Fibroblast of villous mesenchyme (primary cell): ENCODE results near the gene DISP3. TPM values are rescaled to one million over a fixed set of nuclear protein-coding genes. Genes with fewer than 3 reads are reported as not detected.
A peak's percentile ranks its signal among the peaks of the same experiment; 100 is the strongest.

ENCODE experiments used
- DNase-seq: peaks from one replicate; pipeline ENCODE4 v3.0.0-alpha.2; 2010; ENCODE audit warnings: low read depth
- H3K4me3 ChIP-seq: 2 replicates; pipeline ENCODE4 v1.5.1; 2011; ENCODE audit warnings: low read depth, mild to moderate bottlenecking, low read length
- total RNA-seq: library from RNA; depleted of rRNA; stranded (reverse); fragments of >200 nt; gene quantifications from 2 replicates; pipeline ENCODE4 v1.2.3, GENCODE V29; 2012
- TF ChIP-seq, protein P1 (sequence below): IDR thresholded peaks from 2 replicates; pipeline ENCODE4 v1.5.1; 2012; ENCODE audit warnings: low read depth, mild to moderate bottlenecking, low read length; ENCODE audit not compliant: insufficient read depth

The DISP3 gene
- total RNA-seq, 1 donor, result not detected

GRCh38 chr1:11475748-11476147 lies 3.2 kb upstream of the DISP3 start:
- TF ChIP-seq, protein P1, sequence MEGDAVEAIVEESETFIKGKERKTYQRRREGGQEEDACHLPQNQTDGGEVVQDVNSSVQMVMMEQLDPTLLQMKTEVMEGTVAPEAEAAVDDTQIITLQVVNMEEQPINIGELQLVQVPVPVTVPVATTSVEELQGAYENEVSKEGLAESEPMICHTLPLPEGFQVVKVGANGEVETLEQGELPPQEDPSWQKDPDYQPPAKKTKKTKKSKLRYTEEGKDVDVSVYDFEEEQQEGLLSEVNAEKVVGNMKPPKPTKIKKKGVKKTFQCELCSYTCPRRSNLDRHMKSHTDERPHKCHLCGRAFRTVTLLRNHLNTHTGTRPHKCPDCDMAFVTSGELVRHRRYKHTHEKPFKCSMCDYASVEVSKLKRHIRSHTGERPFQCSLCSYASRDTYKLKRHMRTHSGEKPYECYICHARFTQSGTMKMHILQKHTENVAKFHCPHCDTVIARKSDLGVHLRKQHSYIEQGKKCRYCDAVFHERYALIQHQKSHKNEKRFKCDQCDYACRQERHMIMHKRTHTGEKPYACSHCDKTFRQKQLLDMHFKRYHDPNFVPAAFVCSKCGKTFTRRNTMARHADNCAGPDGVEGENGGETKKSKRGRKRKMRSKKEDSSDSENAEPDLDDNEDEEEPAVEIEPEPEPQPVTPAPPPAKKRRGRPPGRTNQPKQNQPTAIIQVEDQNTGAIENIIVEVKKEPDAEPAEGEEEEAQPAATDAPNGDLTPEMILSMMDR, result no peak
- DNase-seq, result no peak
- H3K4me3 ChIP-seq, result no peak overlapping the region

DNA sequence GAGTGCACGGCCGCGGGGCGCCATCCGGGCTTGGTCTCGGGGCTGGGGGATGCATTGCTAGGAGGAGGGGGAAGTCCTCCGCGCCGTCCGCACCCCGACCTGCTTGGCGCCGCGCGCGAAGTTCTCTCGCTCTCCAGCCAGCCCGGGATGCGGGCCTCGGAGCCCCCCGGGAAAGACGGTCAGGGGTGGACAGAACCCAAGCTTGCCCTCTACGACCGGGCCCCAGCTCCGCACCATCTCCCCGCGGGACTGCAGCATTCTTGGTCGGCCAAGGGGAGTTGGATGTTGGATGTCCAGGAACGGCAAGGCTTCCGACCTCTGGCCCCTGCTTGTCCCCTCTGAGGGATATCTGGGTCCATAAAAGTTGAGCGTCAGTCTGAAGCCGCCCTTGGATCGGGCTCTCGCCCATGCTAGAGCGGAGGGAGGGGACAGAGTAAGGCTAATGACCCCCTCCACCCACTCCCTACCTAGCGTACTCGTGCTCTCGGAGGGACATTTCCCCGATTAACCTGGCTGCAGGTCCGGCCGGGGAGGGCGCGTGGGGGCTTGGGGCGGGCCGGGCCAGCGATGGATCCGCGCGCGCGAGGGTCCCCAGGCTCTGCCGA lies 522 bp downstream of the DISP3 start:
- no peak for DNase-seq
- TF ChIP-seq, protein P1, result no peak
- peak overlapping the region; percentile 54 for H3K4me3 ChIP-seq

GRCh38 chr1:11481019-11481418 lies 2.1 kb downstream of the DISP3 start:
- no peak for DNase-seq
- H3K4me3 ChIP-seq, result no peak overlapping the region
- TF ChIP-seq, protein P1, result no peak

DNA sequence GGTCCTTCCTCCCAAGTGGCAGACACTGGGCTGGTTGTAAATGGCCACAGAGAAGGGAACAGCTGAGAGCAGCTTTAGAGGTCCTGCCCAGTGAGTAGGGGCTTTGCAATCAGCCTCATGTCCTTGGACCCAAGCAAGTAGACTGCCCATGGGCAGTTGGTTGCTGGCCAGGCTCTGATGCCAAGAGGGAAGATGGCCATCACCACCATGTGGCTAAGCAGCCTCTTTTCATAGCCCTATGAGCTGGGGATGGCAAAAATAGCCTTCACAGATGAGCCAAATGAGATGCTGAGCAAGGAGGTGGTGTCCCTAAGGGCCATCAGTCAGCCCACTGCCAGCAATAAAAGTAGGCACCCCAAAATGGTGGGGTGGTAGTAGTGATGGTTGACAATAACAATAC lies 3.2 kb downstream of the DISP3 start:
- TF ChIP-seq, protein P1, result no peak
- no peak for DNase-seq
- H3K4me3 ChIP-seq, result no peak overlapping the region

- DNase-seq, result no peak
- H3K4me3 ChIP-seq, result no peak overlapping the region
- TF ChIP-seq, protein P1, result no peak
Measured at GRCh38 chr1:11482701-11483479, 3.9 kb downstream of the DISP3 start.

DNA sequence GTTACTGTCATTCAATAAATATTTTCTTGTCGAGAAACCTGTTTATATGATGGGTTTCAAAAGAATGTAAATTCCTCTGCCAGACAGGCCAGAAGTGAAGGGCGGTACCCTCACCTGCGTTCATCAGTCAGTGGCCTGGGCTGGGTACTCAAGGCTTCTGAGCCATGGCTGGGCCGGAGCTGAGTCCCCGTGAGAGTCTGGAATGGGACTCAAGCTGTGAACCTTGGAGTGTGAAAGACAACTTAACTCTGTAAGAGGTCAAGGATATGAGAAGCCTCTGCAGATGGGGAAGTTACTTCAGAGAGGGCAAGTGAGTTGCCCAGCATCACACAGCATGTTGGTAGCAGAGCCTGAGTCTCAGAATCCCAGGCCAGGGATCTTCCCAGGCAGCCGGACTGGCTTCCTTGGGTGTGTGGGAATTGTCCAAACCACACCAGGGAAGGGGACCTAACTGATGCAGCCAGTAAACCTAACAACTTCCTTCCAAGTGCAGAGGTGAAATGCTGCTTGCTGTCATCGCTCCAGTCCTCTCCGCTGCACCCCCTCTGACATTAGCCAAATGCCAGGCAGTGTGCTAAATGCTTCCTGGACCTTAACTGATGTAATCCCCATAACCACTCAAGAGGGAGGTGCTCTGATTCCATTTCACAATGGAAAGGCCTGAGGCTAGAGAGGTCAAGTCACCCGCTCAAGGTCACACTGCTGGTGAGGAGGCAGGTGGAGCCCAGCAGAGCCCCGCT lies 4.8 kb downstream of the DISP3 start:
- H3K4me3 ChIP-seq, result no peak overlapping the region
- DNase-seq, result no peak
- TF ChIP-seq, protein P1, result no peak
